ENCODE measurements around the gene IL17F.

GRCh38 chr6:52215787-52216186, 28.5 kb downstream of the IL17F start:
- TF ChIP-seq, protein P1, sequence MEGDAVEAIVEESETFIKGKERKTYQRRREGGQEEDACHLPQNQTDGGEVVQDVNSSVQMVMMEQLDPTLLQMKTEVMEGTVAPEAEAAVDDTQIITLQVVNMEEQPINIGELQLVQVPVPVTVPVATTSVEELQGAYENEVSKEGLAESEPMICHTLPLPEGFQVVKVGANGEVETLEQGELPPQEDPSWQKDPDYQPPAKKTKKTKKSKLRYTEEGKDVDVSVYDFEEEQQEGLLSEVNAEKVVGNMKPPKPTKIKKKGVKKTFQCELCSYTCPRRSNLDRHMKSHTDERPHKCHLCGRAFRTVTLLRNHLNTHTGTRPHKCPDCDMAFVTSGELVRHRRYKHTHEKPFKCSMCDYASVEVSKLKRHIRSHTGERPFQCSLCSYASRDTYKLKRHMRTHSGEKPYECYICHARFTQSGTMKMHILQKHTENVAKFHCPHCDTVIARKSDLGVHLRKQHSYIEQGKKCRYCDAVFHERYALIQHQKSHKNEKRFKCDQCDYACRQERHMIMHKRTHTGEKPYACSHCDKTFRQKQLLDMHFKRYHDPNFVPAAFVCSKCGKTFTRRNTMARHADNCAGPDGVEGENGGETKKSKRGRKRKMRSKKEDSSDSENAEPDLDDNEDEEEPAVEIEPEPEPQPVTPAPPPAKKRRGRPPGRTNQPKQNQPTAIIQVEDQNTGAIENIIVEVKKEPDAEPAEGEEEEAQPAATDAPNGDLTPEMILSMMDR (IDR thresholded peaks at IDR 0.05): no peak
- no peak for TF ChIP-seq SIN3A (IDR thresholded peaks at IDR 0.05; ENCODE audit: borderline replicate concordance, insufficient read depth, low read depth, low read length)

All from Panc1 (cell line).